Spleen (tissue), 13 donors: Measurements from ENCODE around the gene NPHS2. TPM values are rescaled to one million over a fixed set of nuclear protein-coding genes. Genes with fewer than 3 reads are reported as not detected.

Experiments used
- DNase-seq: peaks from one replicate; pipeline ENCODE4 v3.0.0-alpha.2; 2020
- H3K27ac ChIP-seq, 8 donors: fragments of 200-600 bp; sonication (generic) in 7 of 8; 1 replicate in 4 of 8; 2 replicates in 4 of 8; pipeline versions ENCODE4 v1.5.0 to v1.8.0; 2016 to 2021; ENCODE audit warnings: inconsistent platforms in 4 of 8, mild to moderate bottlenecking in 4 of 8, moderate library complexity in 1 of 8
- H3K27me3 ChIP-seq, 7 donors: fragments of 200-600 bp; sonication (generic) in 6 of 7; replicated peaks in 1 of 7; 1 replicate in 4 of 7; 2 replicates in 3 of 7; pipeline versions ENCODE4 v1.5.0 to v1.8.0; 2016 to 2021; ENCODE audit warnings: inconsistent platforms in 3 of 7, mild to moderate bottlenecking in 1 of 7
- H3K36me3 ChIP-seq, 6 donors: fragments of 200-600 bp; sonication (generic) in 5 of 6; 1 replicate in 4 of 6; 2 replicates in 2 of 6; pipeline versions ENCODE4 v1.5.0 to v1.8.0; 2016 to 2021; ENCODE audit warnings: inconsistent platforms in 2 of 6
- H3K4me1 ChIP-seq, 6 donors: fragments of 200-600 bp; sonication (generic) in 5 of 6; 1 replicate in 3 of 6; 2 replicates in 3 of 6; pipeline versions ENCODE4 v1.5.0 to v1.8.0; 2016 to 2021; ENCODE audit warnings: inconsistent platforms in 3 of 6
- H3K4me3 ChIP-seq, 8 donors: fragments of 200-600 bp; sonication (generic) in 7 of 8; 1 replicate in 4 of 8; 2 replicates in 4 of 8; pipeline versions ENCODE4 v1.5.0 to v1.8.0; 2016 to 2021; ENCODE audit warnings: inconsistent platforms in 4 of 8, mild to moderate bottlenecking in 4 of 8, moderate library complexity in 2 of 8
- H3K9me3 ChIP-seq, 8 donors: fragments of 200-600 bp; sonication (generic) in 7 of 8; 1 replicate in 4 of 8; 2 replicates in 4 of 8; pipeline versions ENCODE4 v1.5.0 to v1.8.0; 2016 to 2021; ENCODE audit warnings: inconsistent platforms in 4 of 8
- CTCF ChIP-seq, 11 experiments: fragments of 200-600 bp in 7 of 11; fragments of 450-650 bp in 4 of 11; sonication (generic) in 4 of 11; IDR thresholded peaks in 8 of 11; conservative IDR thresholded peaks in 3 of 11; 1 replicate in 7 of 11; 2 replicates in 4 of 11; pipeline versions ENCODE4 v1.4.0 to v1.8.0; 2016 to 2021; ENCODE audit warnings: antibody characterized with exemption in 11 of 11, inconsistent platforms in 4 of 11, mild to moderate bottlenecking in 1 of 11
- POLR2A ChIP-seq, 3 donors: fragments of 450-650 bp; IDR thresholded peaks; one replicate each; pipeline ENCODE4 v1.5.1; 2017; ENCODE audit warnings: antibody characterized with exemption in 3 of 3, mild to moderate bottlenecking in 1 of 3
- POLR2AphosphoS5 ChIP-seq, 3 donors: sonication (generic); formaldehyde crosslinking; IDR thresholded peaks; one replicate each; pipeline ENCODE4 v1.5.1; 2017; ENCODE audit warnings: antibody characterized with exemption in 3 of 3
- WGBS, 5 donors: extraction: QIAGEN DNeasy Blood & Tissue Kit in 3 of 5; methylation state at CpG; one replicate each; pipeline versions ENCODE4 v1.1.5 to v1.1.7; 2013 to 2018; 5-methylcytosine and 5-hydroxymethylcytosine counted together
- intact Hi-C: fragments of 100-400 bp; cut with DNase I; formaldehyde crosslinking; loops from one replicate; pipeline ENCODE4 v1.15.0; 2023; ENCODE audit warnings: low total_unique reads
- long read RNA-seq, 2 donors: transcript quantifications; one replicate each; lab custom pipeline, GENCODE V29; 2026
- polyA plus RNA-seq, 3 donors: library from polyadenylated mRNA; stranded (reverse); fragments of 200-250 nt; gene quantifications; one replicate each; pipeline ENCODE4 v1.2.1, GENCODE V29; 2013
- total RNA-seq, 7 donors: library from RNA; depleted of rRNA in 3 of 7; stranded (reverse); fragments of >200 nt in 3 of 7; fragmentation: NEBNext Ultra II Directional in 4 of 7; extraction: Animal tissue kit (Norgen Biotek cat#: 25700) in 4 of 7; gene quantifications; one replicate each; pipeline versions ENCODE4 v1.1.0 to v1.2.1, GENCODE V29; 2016 to 2021
- donor health status: healthy with polysubstance abuse.
- donor health status: DM: no; HTN: no; CAD: no; lungs with moderate emphysema.
- donor health status: DM: no; HTN: no; CAD: no.
- donor health status: Bipolar disorder and iron deficiency.
- donor health status: healthy.
- donor health status: DM: no; HTN: no; CAD: no.
- donor health status: DM: yes; HTN: yes; CAD: no.

NPHS2 gene
- under 1 TPM in 1 of 7 donors, not detected in 6; 0.20 TPM for total RNA-seq
- polyA plus RNA-seq = under 1 TPM in 1 of 3 donors, not detected in 2; 0.06 TPM
- long read RNA-seq, donor 1, partial matches to known transcripts = 0 of 1 reads
- long read RNA-seq, donor 1, other reads (novel, unspliced or antisense) = 0 of 1 reads
- long read RNA-seq, donor 2 = 0 reads

- no peaks in the 10 kb centered on the region for H3K36me3 ChIP-seq
- no peak within 1 kb of the TSS for H3K27ac ChIP-seq
- peaks cover 0 to 63% (median 27%) of the 10 kb centered on the region in 7 donors for H3K27me3 ChIP-seq
- intact Hi-C loops = no loop called here
- no peak for TF ChIP-seq POLR2A (IDR thresholded peaks at IDR 0.05)
- no peak for TF ChIP-seq CTCF (IDR thresholded peaks at IDR 0.05 in 8 of 11, conservative IDR thresholded peaks at IDR 0.05 in 3 of 11)
- TF ChIP-seq POLR2AphosphoS5 (IDR thresholded peaks at IDR 0.05) = no peak
- no peaks in the 10 kb centered on the region for H3K9me3 ChIP-seq
- H3K4me1 ChIP-seq = peaks cover 0 to 14% (median 4%) of the 10 kb centered on the region in 6 donors
- no peak for DNase-seq
- 4 to 23% (median 7%) methylated on average over 16 to 77 of the region's 77 CpGs for WGBS, 5 donors
- peak within 1 kb of the TSS in 6 of 8 donors; percentile 1 to 55 (median 12) for H3K4me3 ChIP-seq
Measured at GRCh38 chr1:179575497-179576314, at the start of gene NPHS2. Gene NPHS2, minus strand, starts transcription at chr1:179575948. Its CDS starts 84 bp downstream, at chr1:179575864.

- TF ChIP-seq POLR2AphosphoS5 (IDR thresholded peaks at IDR 0.05) = no peak
- TF ChIP-seq CTCF (IDR thresholded peaks at IDR 0.05 in 8 of 11, conservative IDR thresholded peaks at IDR 0.05 in 3 of 11) = no peak
- TF ChIP-seq POLR2A (IDR thresholded peaks at IDR 0.05) = no peak
Measured at GRCh38 chr1:179612361-179612760, 36.6 kb upstream of the NPHS2 start.

DNA sequence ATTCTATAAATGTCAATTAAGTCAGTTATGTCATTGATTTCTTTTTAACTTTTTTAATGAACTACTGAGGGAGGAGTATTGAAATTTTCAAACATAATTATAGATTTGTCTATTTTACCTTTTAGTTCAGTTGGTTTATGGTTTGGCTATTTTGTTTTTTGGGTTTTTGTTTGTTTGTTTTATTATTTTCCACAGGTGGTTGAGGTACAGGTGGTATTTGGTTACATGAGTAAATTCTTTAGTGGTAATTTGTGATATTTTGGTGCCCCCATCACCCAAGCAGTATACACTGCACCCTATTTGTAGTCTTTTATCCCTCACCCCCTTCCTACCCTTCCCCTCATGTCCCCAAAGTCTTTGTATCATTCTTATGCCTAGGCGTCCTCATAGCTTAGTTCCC is 25.3 kb upstream of the NPHS2 start:
- no peak overlapping the region for H3K27ac ChIP-seq
- no peaks in the 10 kb centered on the region for H3K4me1 ChIP-seq
- H3K9me3 ChIP-seq = peaks cover 0 to 7% (median 0%) of the 10 kb centered on the region in 8 donors
- DNase-seq = no peak
- TF ChIP-seq POLR2A (IDR thresholded peaks at IDR 0.05) = no peak
- TF ChIP-seq POLR2AphosphoS5 (IDR thresholded peaks at IDR 0.05) = no peak
- no peak for TF ChIP-seq CTCF (IDR thresholded peaks at IDR 0.05 in 8 of 11, conservative IDR thresholded peaks at IDR 0.05 in 3 of 11)
- H3K4me3 ChIP-seq = no peak overlapping the region
- WGBS, 5 donors = 84 to 93% (median 89%) methylated on average over 1 of the region's 1 CpG
- H3K36me3 ChIP-seq = no peaks in the 10 kb centered on the region
- peaks cover 0 to 19% (median 0%) of the 10 kb centered on the region in 7 donors for H3K27me3 ChIP-seq
- intact Hi-C loops = no loop called here

More at GRCh38 chr1:179612361-179612760, 36.6 kb upstream of the NPHS2 start:
- H3K36me3 ChIP-seq = no peaks in the 10 kb centered on the region
- WGBS, 5 donors = 73 to 85% (median 77%) methylated on average over 3 of the region's 3 CpGs
- H3K9me3 ChIP-seq = no peaks in the 10 kb centered on the region
- H3K27me3 ChIP-seq = peaks cover 0 to 17% (median 0%) of the 10 kb centered on the region in 7 donors
- H3K4me1 ChIP-seq = no peaks in the 10 kb centered on the region
- DNase-seq = no peak
- no peak overlapping the region for H3K27ac ChIP-seq
- intact Hi-C loops = no loop called here
- H3K4me3 ChIP-seq = no peak overlapping the region

- Histone ChIP-seq H3K4me1 (no peaks in the 10 kb centered on the region), H3K9me3 (peaks cover 0 to 7% (median 0%) of the 10 kb centered on the region in 8 donors), H3K36me3 (no peaks in the 10 kb centered on the region), H3K27me3 (peaks cover 0 to 19% (median 0%) of the 10 kb centered on the region in 7 donors), H3K27ac (no peak overlapping the region), H3K4me3 (no peak overlapping the region)
- no peak for DNase-seq
- intact Hi-C loops = no loop called here
- TF ChIP-seq POLR2A (IDR thresholded peaks at IDR 0.05) = no peak
- peak in 4 of 11 experiments; percentile 17 to 32 (median 22) for TF ChIP-seq CTCF (IDR thresholded peaks at IDR 0.05 in 8 of 11, conservative IDR thresholded peaks at IDR 0.05 in 3 of 11)
Measured at GRCh38 chr1:179599623-179600249, 24.0 kb upstream of the NPHS2 start.
